Kidney (tissue), 14 donors: ENCODE data around the gene ESF1. TPM values are rescaled to one million over a fixed set of nuclear protein-coding genes. Genes with fewer than 3 reads are reported as not detected.
A peak's percentile ranks its signal among the peaks of the same experiment; 100 is the strongest.

Experiments used
- DNase-seq, 5 donors: peaks; one replicate each; pipeline ENCODE4 v3.0.0-alpha.2; 2013 to 2020
- FAIRE-seq: peaks from 2 replicates; lab custom pipeline; 2012; peaks lifted over from hg19 to GRCh38; lab: Jason Lieb, UNC
- H3K27ac ChIP-seq, 2 donors: one replicate each; pipeline ENCODE4 v1.7.0; 2013; ENCODE audit warnings: low read depth in 2 of 2, low read length in 2 of 2, inconsistent platforms in 1 of 2
- H3K27me3 ChIP-seq: one replicate; pipeline ENCODE4 v1.7.1; 2013; ENCODE audit warnings: low read length, inconsistent platforms; ENCODE audit not compliant: control insufficient read depth, insufficient read depth
- H3K36me3 ChIP-seq, 3 donors: one replicate each; pipeline versions ENCODE4 v1.7.0 to v1.7.1; 2013; ENCODE audit warnings: low read length in 3 of 3, control low read depth in 1 of 3, inconsistent platforms in 1 of 3; ENCODE audit not compliant: insufficient read depth in 3 of 3, control insufficient read depth in 2 of 3
- H3K4me1 ChIP-seq, 3 donors: one replicate each; pipeline versions ENCODE4 v1.7.0 to v1.7.1; 2013; ENCODE audit warnings: low read length in 3 of 3, inconsistent platforms in 1 of 3, low read depth in 1 of 3; ENCODE audit not compliant: control insufficient read depth in 2 of 3, insufficient read depth in 2 of 3
- H3K4me3 ChIP-seq, 3 donors: one replicate each; pipeline versions ENCODE4 v1.7.0 to v1.8.1; 2013; ENCODE audit warnings: low read length in 3 of 3, control low read depth in 1 of 3, inconsistent platforms in 1 of 3
- H3K9ac ChIP-seq, 3 donors: one replicate each; pipeline versions ENCODE4 v1.7.0 to v1.7.1; 2013; ENCODE audit warnings: low read length in 3 of 3, control low read depth in 1 of 3, inconsistent platforms in 1 of 3
- H3K9me3 ChIP-seq, 3 donors: one replicate each; pipeline versions ENCODE4 v1.7.0 to v1.7.1; 2013; ENCODE audit warnings: low read length in 3 of 3, control low read depth in 1 of 3, inconsistent platforms in 1 of 3; ENCODE audit not compliant: control insufficient read depth in 2 of 3, insufficient read depth in 1 of 3
- intact Hi-C: fragments of 100-400 bp; cut with DNase I; formaldehyde crosslinking; loops from one replicate; pipeline ENCODE4 v1.11.1; 2022
- polyA plus RNA-seq: library from polyadenylated mRNA; stranded (reverse); fragments of 350-450 nt; fragmentation: Illumina TruSeq; extraction: RNeasy Lipid Tissue Mini Kit (QIAGEN cat#74804); gene quantifications from one replicate; pipeline ENCODE4 v1.2.3, GENCODE V29; 2014; ENCODE audit warnings: low read depth, low replicate concordance; ENCODE audit not compliant: insufficient read depth
- total RNA-seq: library from RNA; stranded (reverse); fragmentation: NEBNext Ultra II Directional; extraction: Animal tissue kit (Norgen Biotek cat#: 25700); gene quantifications from one replicate; pipeline ENCODE4 v1.2.1, GENCODE V29; 2021
- TF ChIP-seq, protein P1 (sequence below): IDR thresholded peaks from 3 replicates; pipeline ENCODE4 v1.5.1; 2012; ENCODE audit warnings: mild to moderate bottlenecking, moderate library complexity, borderline replicate concordance; ENCODE audit not compliant: insufficient read depth; ENCODE audit errors: extremely low read depth
- donor health status: control.
- donor health status: control.
- donor health status: control.
- donor health status: control.
- donor health status: control.
- donor health status: DM: yes; HTN: yes; CAD: no.
- donor health status: Normal renal cell carcinoma (clear cell type).

The ESF1 gene
- total and polyA plus RNA-seq, 2 donors from 2014 or later, result 4.9 to 12.6 TPM

DNA sequence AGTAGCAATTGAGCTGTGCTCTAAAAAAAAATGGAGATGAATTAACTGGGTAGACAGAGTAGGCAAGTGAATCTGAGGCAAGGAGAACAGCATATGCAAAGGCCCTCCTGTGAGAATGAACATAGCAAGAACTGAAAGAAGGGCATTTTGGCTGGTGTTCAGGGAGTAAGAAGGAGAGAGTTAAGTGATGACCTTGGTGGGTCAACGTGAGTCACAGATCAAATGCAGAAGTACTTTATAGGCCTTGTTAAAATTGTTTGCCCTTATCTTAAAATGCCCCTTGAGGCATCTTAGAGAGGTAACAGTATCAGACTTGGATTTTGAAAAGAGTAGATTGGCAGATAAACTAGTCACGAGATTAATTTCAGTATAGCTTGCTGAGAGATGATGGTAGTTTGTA lies 24.7 kb upstream of the ESF1 start:
- no peak for FAIRE-seq
- H3K9ac ChIP-seq, result no peak overlapping the region
- no peaks in the 10 kb centered on the region for H3K9me3 ChIP-seq
- no peak overlapping the region for H3K27ac ChIP-seq
- H3K4me1 ChIP-seq, result no peaks in the 10 kb centered on the region
- TF ChIP-seq, protein P1, sequence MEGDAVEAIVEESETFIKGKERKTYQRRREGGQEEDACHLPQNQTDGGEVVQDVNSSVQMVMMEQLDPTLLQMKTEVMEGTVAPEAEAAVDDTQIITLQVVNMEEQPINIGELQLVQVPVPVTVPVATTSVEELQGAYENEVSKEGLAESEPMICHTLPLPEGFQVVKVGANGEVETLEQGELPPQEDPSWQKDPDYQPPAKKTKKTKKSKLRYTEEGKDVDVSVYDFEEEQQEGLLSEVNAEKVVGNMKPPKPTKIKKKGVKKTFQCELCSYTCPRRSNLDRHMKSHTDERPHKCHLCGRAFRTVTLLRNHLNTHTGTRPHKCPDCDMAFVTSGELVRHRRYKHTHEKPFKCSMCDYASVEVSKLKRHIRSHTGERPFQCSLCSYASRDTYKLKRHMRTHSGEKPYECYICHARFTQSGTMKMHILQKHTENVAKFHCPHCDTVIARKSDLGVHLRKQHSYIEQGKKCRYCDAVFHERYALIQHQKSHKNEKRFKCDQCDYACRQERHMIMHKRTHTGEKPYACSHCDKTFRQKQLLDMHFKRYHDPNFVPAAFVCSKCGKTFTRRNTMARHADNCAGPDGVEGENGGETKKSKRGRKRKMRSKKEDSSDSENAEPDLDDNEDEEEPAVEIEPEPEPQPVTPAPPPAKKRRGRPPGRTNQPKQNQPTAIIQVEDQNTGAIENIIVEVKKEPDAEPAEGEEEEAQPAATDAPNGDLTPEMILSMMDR, result no peak
- peaks cover 11 to 52% (median 35%) of the 10 kb centered on the region in 3 donors for H3K36me3 ChIP-seq
- intact Hi-C loops, result no loop called here
- no peak overlapping the region for H3K4me3 ChIP-seq
- H3K27me3 ChIP-seq, result no peaks in the 10 kb centered on the region
- DNase-seq, result no peak

DNA sequence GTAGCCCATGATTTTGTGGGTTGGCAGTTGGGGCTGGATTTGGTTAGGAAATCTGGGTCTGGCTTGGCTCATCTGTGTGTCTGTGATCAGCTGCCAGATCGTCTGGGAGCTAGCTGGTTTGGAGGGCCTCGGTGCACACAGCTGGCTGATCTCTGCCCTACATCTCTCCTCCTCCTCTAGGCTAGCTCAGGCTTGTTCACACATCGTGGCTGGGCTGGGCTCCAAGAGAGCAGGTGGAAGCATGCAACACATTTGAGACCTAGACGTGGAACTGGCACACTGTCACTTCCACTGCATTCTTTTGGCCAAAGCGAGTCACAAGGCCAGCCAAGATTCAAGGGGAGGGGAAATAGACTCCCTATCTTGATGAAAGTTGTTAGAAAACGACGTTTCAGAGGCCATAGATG lies 16.0 kb upstream of the ESF1 start:
- Histone ChIP-seq H3K27me3 (no peaks in the 10 kb centered on the region), H3K36me3 (peaks cover 6 to 30% (median 26%) of the 10 kb centered on the region in 3 donors), H3K9ac (peak overlapping the region in 1 of 3 donors; percentile 5), H3K4me1 (peaks cover 0 to 6% (median 0%) of the 10 kb centered on the region in 3 donors), H3K4me3 (no peak overlapping the region), H3K27ac (no peak overlapping the region), H3K9me3 (no peaks in the 10 kb centered on the region)
- FAIRE-seq, result no peak
- TF ChIP-seq, protein P1, result no peak
- intact Hi-C loops, result no loop called here
- DNase-seq, result peak in 4 of 5 donors; percentile 16 to 88 (median 47)

GRCh38 chr20:13799974-13800373 lies 15.3 kb upstream of the ESF1 start:
- no peak for FAIRE-seq
- no peak for DNase-seq
- Histone ChIP-seq H3K4me3 (no peak overlapping the region), H3K9me3 (no peaks in the 10 kb centered on the region), H3K27ac (no peak overlapping the region), H3K4me1 (peaks cover 0 to 6% (median 0%) of the 10 kb centered on the region in 3 donors), H3K27me3 (no peaks in the 10 kb centered on the region), H3K9ac (no peak overlapping the region), H3K36me3 (peaks cover 6 to 34% (median 33%) of the 10 kb centered on the region in 3 donors)
- intact Hi-C loops, result no loop called here
- TF ChIP-seq, protein P1, result no peak

GRCh38 chr20:13799040-13799439 lies 14.3 kb upstream of the ESF1 start:
- Histone ChIP-seq H3K27ac (no peak overlapping the region), H3K36me3 (peaks cover 6 to 35% (median 32%) of the 10 kb centered on the region in 3 donors), H3K4me1 (peaks cover 0 to 6% (median 0%) of the 10 kb centered on the region in 3 donors), H3K4me3 (no peak overlapping the region), H3K27me3 (no peaks in the 10 kb centered on the region), H3K9me3 (no peaks in the 10 kb centered on the region), H3K9ac (no peak overlapping the region)
- TF ChIP-seq, protein P1, result no peak
- no peak for FAIRE-seq
- intact Hi-C loops, result no loop called here
- DNase-seq, result no peak
